Heart right ventricle (tissue), 16 donors: Measurements from ENCODE around the gene DCHS2. TPM values are rescaled to one million over a fixed set of nuclear protein-coding genes. Genes with fewer than 3 reads are reported as not detected.

Experiments used
- ATAC-seq, 8 donors: fragments of 200-7000 bp; cut with Tn5 transposase; one replicate each; pipeline ENCODE4 v1.9.1; 2020; ENCODE audit warnings: mild to moderate bottlenecking in 8 of 8, moderate library complexity in 8 of 8, moderate number of reproducible peaks in 1 of 8
- DNase-seq, 2 donors: peaks; one replicate each; pipeline ENCODE4 v3.0.0-alpha.2; 2020
- H3K27ac ChIP-seq, 10 donors: fragments of 200-600 bp; sonication (generic) in 2 of 10; one replicate each; pipeline versions ENCODE4 v1.5.0 to v1.8.0; 2020 to 2022; ENCODE audit warnings: mild to moderate bottlenecking in 3 of 10
- H3K27me3 ChIP-seq, 7 donors: fragments of 200-600 bp; one replicate each; pipeline ENCODE4 v1.8.0; 2021 to 2022; ENCODE audit warnings: mild to moderate bottlenecking in 2 of 7
- H3K36me3 ChIP-seq, 9 donors: fragments of 200-600 bp; sonication (generic) in 1 of 9; one replicate each; pipeline versions ENCODE4 v1.5.0 to v1.8.0; 2020 to 2022; ENCODE audit warnings: mild to moderate bottlenecking in 2 of 9
- H3K4me1 ChIP-seq, 9 donors: fragments of 200-600 bp; sonication (generic) in 1 of 9; one replicate each; pipeline versions ENCODE4 v1.5.0 to v1.8.0; 2020 to 2022; ENCODE audit warnings: mild to moderate bottlenecking in 4 of 9
- H3K4me3 ChIP-seq, 10 donors: fragments of 200-600 bp; sonication (generic) in 2 of 10; one replicate each; pipeline versions ENCODE4 v1.5.0 to v1.8.0; 2020 to 2022; ENCODE audit warnings: mild to moderate bottlenecking in 7 of 10, moderate library complexity in 2 of 10
- H3K9me3 ChIP-seq, 11 donors: fragments of 200-600 bp in 10 of 11; sonication (generic) in 2 of 11; one replicate each; pipeline versions ENCODE4 v1.5.0 to v1.8.0; 2013 to 2022; ENCODE audit warnings: mild to moderate bottlenecking in 2 of 11, control low read depth in 1 of 11, moderate library complexity in 1 of 11
- CTCF ChIP-seq, 9 donors: fragments of 200-600 bp; sonication (generic) in 2 of 9; IDR thresholded peaks; one replicate each; pipeline versions ENCODE4 v1.5.0 to v1.8.0; 2021 to 2022; ENCODE audit warnings: antibody characterized with exemption in 9 of 9, mild to moderate bottlenecking in 5 of 9, moderate library complexity in 1 of 9
- WGBS, 2 donors: extraction: QIAGEN DNeasy Blood & Tissue Kit; methylation state at CpG; one replicate each; pipeline ENCODE4 v1.1.7; 2013; ENCODE audit warnings: inconsistent platforms in 1 of 2; 5-methylcytosine and 5-hydroxymethylcytosine counted together
- intact Hi-C, 10 donors: fragments of 100-400 bp; cut with DNase I; formaldehyde crosslinking; loops; one replicate each; pipeline versions ENCODE4 v1.11.1 to v1.14.2; 2022
- polyA plus RNA-seq, 2 donors: library from polyadenylated mRNA; stranded (reverse); fragments of 200-250 nt; gene quantifications; one replicate each; pipeline ENCODE4 v1.2.3, GENCODE V29; 2013
- total RNA-seq, 10 donors: library from RNA; stranded (reverse); fragmentation: NEBNext Ultra II Directional in 3 of 10; extraction: Animal tissue kit (Norgen Biotek cat#: 25700) in 3 of 10; gene quantifications; one replicate each; pipeline versions ENCODE4 v1.2.1 to v1.2.4, GENCODE V29; 2021 to 2023
- donor health status: Arrhythmogenic right ventricular cardiomyopathy.
- donor health status: ischemic (EF 13 %, LVEDD 7.1; RV severe dilation, severe dysfunction).
- donor health status: healthy with polysubstance abuse.
- donor health status: DM: no; HTN: yes; CAD: no.
- donor health status: DM: no; HTN: no; CAD: no.
- donor health status: ischemic (EF 25% LVEDD 6.9; RV normal size, moderate dysfunction).
- donor health status: ischemic (EF 25% LVEDD 5.7; RV mildly dilated, moderate dysfunction).
- donor health status: healthy.
- donor health status: DM: yes; HTN: yes; CAD: no.
- donor health status: Ischemic cardiomyopathy.
- donor health status: ischemic (EF 35%, LVEDD 5.7; RV mildly dilated, moderate dysfunction).
- donor health status: nonischemic (EF 11% LVEDD 7.7; RV severe dilation, severe dysfunction).
- donor health status: DM: yes; HTN: yes; CAD: no.
- donor health status: PGD.
- donor health status: ischemic (EF 29% LVEDD 5.4; RV normal size, mild dysfunction).
- donor health status: nonischemic (EF 23%, LVEDD 6.1; RV moderate dilation, normal function).

Gene DCHS2
- total and polyA plus RNA-seq, 12 donors: under 0.01 to 0.14 (median 0.04) TPM; not detected in 7

GRCh38 chr4:154425514-154425913, 66.1 kb downstream of the DCHS2 start:
- no peaks in the 10 kb centered on the region for H3K9me3 ChIP-seq
- no peak overlapping the region for H3K4me3 ChIP-seq
- H3K4me1 ChIP-seq: no peaks in the 10 kb centered on the region
- H3K36me3 ChIP-seq: no peaks in the 10 kb centered on the region
- WGBS, 2 donors: 80 to 88% methylated on average over 3 of the region's 3 CpGs
- intact Hi-C loops: no loop called here
- peaks cover 0 to 19% (median 6%) of the 10 kb centered on the region in 7 donors for H3K27me3 ChIP-seq
- H3K27ac ChIP-seq: no peak overlapping the region
- no peak for TF ChIP-seq CTCF (IDR thresholded peaks at IDR 0.05)
- DNase-seq (no peak), ATAC-seq (no peak)

- ATAC-seq (no peak), DNase-seq (no peak)
- no peak overlapping the region for H3K4me3 ChIP-seq
- TF ChIP-seq CTCF (IDR thresholded peaks at IDR 0.05): no peak
- intact Hi-C loops: no loop called here
- no peak overlapping the region for H3K27ac ChIP-seq
- no peaks in the 10 kb centered on the region for H3K36me3 ChIP-seq
- H3K9me3 ChIP-seq: no peaks in the 10 kb centered on the region
- 76 to 79% methylated on average over 7 of the region's 7 CpGs for WGBS, 2 donors
- no peaks in the 10 kb centered on the region for H3K4me1 ChIP-seq
- H3K27me3 ChIP-seq: peaks cover 0 to 19% (median 6%) of the 10 kb centered on the region in 7 donors
These were observed 66.7 kb downstream of the DCHS2 start for GRCh38 chr4:154424810-154425484.

- 0% methylated on average over 1 of the region's 1 CpG for WGBS, 2 donors
- H3K9me3 ChIP-seq: no peaks in the 10 kb centered on the region
- no peak for ATAC-seq
- no peak overlapping the region for H3K4me3 ChIP-seq
- H3K36me3 ChIP-seq: no peaks in the 10 kb centered on the region
- peaks cover 0 to 19% (median 5%) of the 10 kb centered on the region in 7 donors for H3K27me3 ChIP-seq
- H3K27ac ChIP-seq: no peak overlapping the region
- no peak for TF ChIP-seq CTCF (IDR thresholded peaks at IDR 0.05)
- H3K4me1 ChIP-seq: peaks cover 0 to 4% (median 0%) of the 10 kb centered on the region in 9 donors
- no peak for DNase-seq
- intact Hi-C loops: no loop called here
These were observed 69.4 kb downstream of the DCHS2 start for GRCh38 chr4:154422152-154422551.

GRCh38 chr4:154421618-154422017, 70.0 kb downstream of the DCHS2 start:
- DNase-seq (no peak), ATAC-seq (no peak)
- no peak for TF ChIP-seq CTCF (IDR thresholded peaks at IDR 0.05)
- no peaks in the 10 kb centered on the region for H3K9me3 ChIP-seq
- H3K4me1 ChIP-seq: peaks cover 0 to 6% (median 0%) of the 10 kb centered on the region in 9 donors
- H3K4me3 ChIP-seq: no peak overlapping the region
- intact Hi-C loops: no loop called here
- H3K36me3 ChIP-seq: no peaks in the 10 kb centered on the region
- no peak overlapping the region for H3K27ac ChIP-seq
- H3K27me3 ChIP-seq: peaks cover 0 to 19% (median 5%) of the 10 kb centered on the region in 7 donors
- 83 to 84% methylated on average over 6 of the region's 6 CpGs for WGBS, 2 donors
